GM12878 (cell line): ENCODE results near the gene CCNY. TPM values are rescaled to one million over a fixed set of nuclear protein-coding genes. Genes with fewer than 3 reads are reported as not detected.

Experiments
- ATAC-seq: fragments of 200-7000 bp; cut with Tn5 transposase; 3 replicates; pipeline ENCODE4 v1.9.1; 2020; ENCODE audit warnings: mild to moderate bottlenecking, moderate library complexity
- BruUV-seq: library from RNA; stranded (reverse); fragments of 400-500 nt; replicated peaks from 2 replicates; lab custom pipeline; 2021; lab: Mats Ljungman, UMichigan
- CTCF ChIA-PET: fragments of 300-600 bp; sonication (Branson Sonifier 250); formaldehyde crosslinking; extraction: SDS; loops from one replicate; lab custom pipeline; 2021; ENCODE audit warnings: inconsistent platforms; lab: Yijun Ruan, JAX
- POLR2A ChIA-PET: fragments of 350-600 bp; formaldehyde crosslinking; extraction: SDS; loops from one replicate; lab custom pipeline; 2021; ENCODE audit warnings: inconsistent platforms; lab: Charles Lee
- RAD21 ChIA-PET: fragments of 300-600 bp; sonication (Branson Sonifier 250); formaldehyde crosslinking; loops from one replicate; lab custom pipeline; 2023; ENCODE audit warnings: antibody characterized with exemption; ENCODE audit not compliant: unreplicated experiment; lab: Charles Lee
- SMC1A ChIA-PET: fragments of 300-600 bp; sonication (Branson Sonifier 250); formaldehyde crosslinking; loops from one replicate; lab custom pipeline; 2023; ENCODE audit not compliant: unreplicated experiment, uncharacterized antibody; lab: Charles Lee
- DNase-seq: peaks from one replicate; pipeline ENCODE4 v3.0.0-alpha.2; 2011; ENCODE audit warnings: low read depth, low spot score
- FAIRE-seq: peaks from 3 replicates; lab custom pipeline; 2011; peaks lifted over from hg19 to GRCh38; lab: Jason Lieb, UNC
- H2AFZ ChIP-seq: 2 replicates; pipeline ENCODE4 v1.6.0; 2011; ENCODE audit warnings: low read depth, low read length, control low read depth; ENCODE audit not compliant: control insufficient read depth
- H3K27ac ChIP-seq: 2 replicates; pipeline ENCODE4 v1.5.1; 2011; ENCODE audit warnings: control low read depth; ENCODE audit not compliant: control insufficient read depth, insufficient read depth
- H3K27me3 ChIP-seq, 2 experiments: replicated peaks in 1 of 2; 2 replicates each; pipeline versions ENCODE4 v1.6.0 to v1.6.1; 2011; ENCODE audit warnings: low read length in 1 of 2; ENCODE audit not compliant: control insufficient read depth in 2 of 2, insufficient read depth in 2 of 2
- H3K36me3 ChIP-seq, 2 experiments: 2 replicates each; pipeline ENCODE4 v1.5.1; 2011; ENCODE audit warnings: low read length in 1 of 2; ENCODE audit not compliant: control insufficient read depth in 2 of 2, insufficient read depth in 2 of 2
- H3K4me1 ChIP-seq: 2 replicates; pipeline ENCODE4 v1.6.1; 2011; ENCODE audit warnings: mild to moderate bottlenecking, low read length, moderate library complexity, mixed read lengths; ENCODE audit not compliant: control insufficient read depth, insufficient read depth
- H3K4me2 ChIP-seq: 2 replicates; pipeline ENCODE4 v1.6.0; 2011; ENCODE audit warnings: control low read depth; ENCODE audit not compliant: control insufficient read depth, insufficient read depth
- H3K4me3 ChIP-seq: fragments of 200-600 bp; sonication (generic); 2 replicates; pipeline ENCODE4 v1.5.1; 2016
- H3K79me2 ChIP-seq: 2 replicates; pipeline ENCODE4 v1.6.0; 2011; ENCODE audit warnings: low read length; ENCODE audit not compliant: control insufficient read depth, insufficient read depth
- H3K9ac ChIP-seq: 2 replicates; pipeline ENCODE4 v1.8.0; 2011; ENCODE audit warnings: low read length, control low read depth, mixed read lengths; ENCODE audit not compliant: control insufficient read depth, insufficient read depth
- H3K9me3 ChIP-seq: replicated peaks from 3 replicates; pipeline ENCODE4 v1.5.1; 2011; ENCODE audit warnings: mild to moderate bottlenecking, low read length; ENCODE audit not compliant: control insufficient read depth, insufficient read depth
- H4K20me1 ChIP-seq: 2 replicates; pipeline ENCODE4 v1.6.0; 2011; ENCODE audit not compliant: control insufficient read depth, insufficient read depth
- ETV6 ChIP-seq, 2 experiments: fragments of 450-650 bp in 1 of 2; IDR thresholded peaks in 1 of 2; conservative IDR thresholded peaks in 1 of 2; 2 replicates each; pipeline ENCODE4 v1.6.1; 2014; ENCODE audit warnings: antibody characterized with exemption in 1 of 2, borderline replicate concordance in 1 of 2, low read depth in 1 of 2, mild to moderate bottlenecking in 1 of 2, moderate library complexity in 1 of 2
- GATAD2B ChIP-seq: fragments of 450-650 bp; conservative IDR thresholded peaks from 2 replicates; pipeline ENCODE4 v1.6.1; 2017; ENCODE audit warnings: low read depth, mild to moderate bottlenecking, moderate library complexity
- RUNX3 ChIP-seq: IDR thresholded peaks from 2 replicates; pipeline ENCODE4 v1.6.1; 2012; ENCODE audit warnings: low read length, inconsistent platforms
- SIN3A ChIP-seq: IDR thresholded peaks from 2 replicates; pipeline ENCODE4 v1.6.1; 2012; ENCODE audit warnings: low read depth, low read length, improper control_type of control experiment
- WGBS: methylation state at CpG from one replicate; pipeline ENCODE4 v1.1.6; 2016; ENCODE audit warnings: low lambda C conversion rate; ENCODE audit not compliant: insufficient replicate concordance, insufficient coverage; ENCODE audit errors: missing lambda C conversion rate; 5-methylcytosine and 5-hydroxymethylcytosine counted together
- in situ Hi-C: fragments of 300-500 bp; cut with MboI; formaldehyde crosslinking; loops from 9 replicates; pipeline ENCODE4 v1.14.3; 2018; ENCODE audit warnings: mixed read lengths
- intact Hi-C: fragments of 100-400 bp; cut with micrococcal nuclease; formaldehyde crosslinking; loops from one replicate; pipeline ENCODE4 v1.14.2; 2022; ENCODE audit not compliant: unreplicated experiment
- polyA plus RNA-seq, 11 experiments: library from polyadenylated mRNA; depleted of rRNA in 4 of 11; unstranded in 6 of 11; stranded (reverse) in 5 of 11; fragments of >200 nt; fragmentation: Nextera tagmentation in 4 of 11; fragmentation: Illumina TruSeq in 1 of 11; extraction: Ambion mirVana in 4 of 11; extraction: Trizol in 1 of 11; gene quantifications; 1 replicate in 1 of 11; 2 replicates in 10 of 11; pipeline versions ENCODE4 v1.2.1 to v1.2.3, GENCODE V29; 2011 to 2016; ENCODE audit warnings: inconsistent platforms in 2 of 11, missing spikeins in 2 of 11, low read depth in 1 of 11
- total RNA-seq, 4 experiments: library from RNA; depleted of rRNA in 3 of 4; stranded (reverse); fragments of >200 nt in 3 of 4; fragmentation: Illumina TruSeq in 1 of 4; extraction: Trizol in 1 of 4; gene quantifications; 2 replicates each; pipeline versions ENCODE4 v1.2.1 to v1.2.3, GENCODE V29; 2013 to 2021
- TF ChIP-seq, protein P1 (sequence below): IDR thresholded peaks from 2 replicates; pipeline ENCODE4 v1.6.1; 2012; ENCODE audit warnings: low read length, inconsistent platforms
- TF ChIP-seq, protein P2 (sequence below): fragments of 450-650 bp; IDR thresholded peaks from 2 replicates; pipeline ENCODE4 v1.6.1; 2018; ENCODE audit warnings: borderline replicate concordance, mild to moderate bottlenecking; ENCODE audit not compliant: partially characterized antibody

CCNY gene
- total and polyA plus RNA-seq, 10 of the 15 experiments (the other 5 are each of a cell fraction or from before 2014, with no cell fraction given) = 3.6 to 50.0 (median 26.1) TPM

DNA sequence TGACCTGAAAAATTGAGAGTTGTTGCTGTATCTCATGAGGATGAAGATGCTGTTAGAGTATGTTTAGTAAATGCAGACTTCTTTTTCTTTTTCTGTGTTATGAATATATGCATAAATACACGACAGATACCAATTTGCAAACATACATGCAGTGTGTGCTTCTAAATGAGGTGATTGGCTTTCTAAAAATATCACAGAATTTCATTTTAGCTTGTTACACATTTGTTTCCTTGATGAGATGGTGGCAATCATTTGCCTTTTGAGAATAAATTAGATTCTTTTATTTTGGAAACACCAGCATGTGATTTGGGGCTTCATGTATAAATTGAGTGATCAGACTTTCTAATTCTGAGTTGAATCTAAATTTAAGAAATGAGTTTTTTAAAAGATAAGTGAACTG lies 29.7 kb downstream of the CCNY start (continued):
- TF ChIP-seq, protein P1, sequence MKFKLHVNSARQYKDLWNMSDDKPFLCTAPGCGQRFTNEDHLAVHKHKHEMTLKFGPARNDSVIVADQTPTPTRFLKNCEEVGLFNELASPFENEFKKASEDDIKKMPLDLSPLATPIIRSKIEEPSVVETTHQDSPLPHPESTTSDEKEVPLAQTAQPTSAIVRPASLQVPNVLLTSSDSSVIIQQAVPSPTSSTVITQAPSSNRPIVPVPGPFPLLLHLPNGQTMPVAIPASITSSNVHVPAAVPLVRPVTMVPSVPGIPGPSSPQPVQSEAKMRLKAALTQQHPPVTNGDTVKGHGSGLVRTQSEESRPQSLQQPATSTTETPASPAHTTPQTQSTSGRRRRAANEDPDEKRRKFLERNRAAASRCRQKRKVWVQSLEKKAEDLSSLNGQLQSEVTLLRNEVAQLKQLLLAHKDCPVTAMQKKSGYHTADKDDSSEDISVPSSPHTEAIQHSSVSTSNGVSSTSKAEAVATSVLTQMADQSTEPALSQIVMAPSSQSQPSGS = no peak
- no peak for TF ChIP-seq ETV6 (conservative IDR thresholded peaks at IDR 0.05 in 1 of 2, IDR thresholded peaks at IDR 0.05 in 1 of 2; ENCODE audit: borderline replicate concordance in 1 of 2, low read depth in 1 of 2)
- TF ChIP-seq, protein P2, sequence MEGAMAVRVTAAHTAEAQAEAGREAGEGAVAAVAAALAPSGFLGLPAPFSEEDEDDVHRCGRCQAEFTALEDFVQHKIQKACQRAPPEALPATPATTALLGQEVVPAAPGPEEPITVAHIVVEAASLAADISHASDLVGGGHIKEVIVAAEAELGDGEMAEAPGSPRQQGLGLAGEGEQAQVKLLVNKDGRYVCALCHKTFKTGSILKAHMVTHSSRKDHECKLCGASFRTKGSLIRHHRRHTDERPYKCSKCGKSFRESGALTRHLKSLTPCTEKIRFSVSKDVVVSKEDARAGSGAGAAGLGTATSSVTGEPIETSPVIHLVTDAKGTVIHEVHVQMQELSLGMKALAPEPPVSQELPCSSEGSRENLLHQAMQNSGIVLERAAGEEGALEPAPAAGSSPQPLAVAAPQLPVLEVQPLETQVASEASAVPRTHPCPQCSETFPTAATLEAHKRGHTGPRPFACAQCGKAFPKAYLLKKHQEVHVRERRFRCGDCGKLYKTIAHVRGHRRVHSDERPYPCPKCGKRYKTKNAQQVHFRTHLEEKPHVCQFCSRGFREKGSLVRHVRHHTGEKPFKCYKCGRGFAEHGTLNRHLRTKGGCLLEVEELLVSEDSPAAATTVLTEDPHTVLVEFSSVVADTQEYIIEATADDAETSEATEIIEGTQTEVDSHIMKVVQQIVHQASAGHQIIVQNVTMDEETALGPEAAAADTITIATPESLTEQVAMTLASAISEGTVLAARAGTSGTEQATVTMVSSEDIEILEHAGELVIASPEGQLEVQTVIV = no peak

DNA sequence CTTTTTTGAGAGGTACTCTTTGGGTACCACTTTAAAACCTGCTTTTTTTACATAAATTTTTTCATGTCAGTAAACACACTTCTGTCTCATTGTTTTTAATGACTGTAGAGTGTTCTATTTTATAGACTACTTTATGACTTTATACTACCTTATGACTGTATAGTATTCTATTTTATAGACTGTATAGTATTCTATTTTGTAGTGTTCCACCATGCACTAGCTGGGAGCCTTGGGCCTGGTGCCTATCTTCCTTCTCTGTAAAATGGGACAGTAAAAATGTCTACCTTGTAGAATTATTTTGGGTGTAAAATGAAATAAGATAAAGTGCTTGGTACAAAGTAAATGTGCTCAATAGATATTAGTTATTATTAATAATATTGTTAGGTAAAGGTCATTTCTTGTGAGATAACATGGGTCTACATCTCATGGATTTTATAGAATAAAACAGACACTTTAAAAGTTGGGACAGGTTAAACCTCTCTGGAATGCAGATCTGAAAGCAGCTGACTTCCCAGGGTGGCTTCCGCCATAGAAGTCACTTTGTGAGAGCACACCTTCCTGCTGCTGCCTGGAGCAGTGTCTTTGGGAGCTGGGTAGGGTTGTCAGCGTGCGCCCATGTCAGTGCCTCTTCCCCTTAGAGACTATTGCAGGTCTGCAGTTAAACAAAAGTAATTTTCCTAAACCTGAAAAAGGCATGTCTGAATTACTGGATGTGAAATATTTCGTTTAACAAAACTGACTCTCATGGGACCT lies 31.0 kb downstream of the CCNY start:
- ChIA-PET RAD21 (no interaction called here), CTCF (interaction anchor here (0.9 to 1.1 kb wide), 2 partner anchors 128 to 196 kb away, joined by 3 read pairs; no protein-coding TSS in a partner anchor), SMC1A (interaction anchor here (4.3 kb wide), 1 partner anchor 14 kb away, joined by 39 read pairs; no protein-coding TSS in a partner anchor), POLR2A (no interaction called here)
- H3K79me2 ChIP-seq = peaks cover 11% of the 10 kb centered on the region
- H3K36me3 ChIP-seq = no peaks in the 10 kb centered on the region
- BruUV-seq = no TSS peak
- H4K20me1 ChIP-seq = no peaks in the 10 kb centered on the region
- intact Hi-C loops (no loop called here), in situ Hi-C loops (no loop called here)
- FAIRE-seq = no peak
- H2AFZ ChIP-seq = no peak overlapping the region
- TF ChIP-seq GATAD2B (no peak), SIN3A (no peak), RUNX3 (no peak)
- H3K4me1 ChIP-seq = peaks cover 11% of the 10 kb centered on the region
- ATAC-seq = no peak
- H3K27me3 ChIP-seq = no peaks in the 10 kb centered on the region
- no peak overlapping the region for H3K4me3 ChIP-seq
- H3K27ac ChIP-seq = no peak overlapping the region
- no peak overlapping the region for H3K4me2 ChIP-seq
- WGBS = 77% methylated on average over 4 of the region's 4 CpGs
- no peak for DNase-seq
- no peak overlapping the region for H3K9ac ChIP-seq
- H3K9me3 ChIP-seq = no peaks in the 10 kb centered on the region
